ENCODE results near the gene SYCP2L.

GRCh38 chr6:10854922-10855632 lies 31.8 kb upstream of the SYCP2L start:
- TF ChIP-seq, protein P1, sequence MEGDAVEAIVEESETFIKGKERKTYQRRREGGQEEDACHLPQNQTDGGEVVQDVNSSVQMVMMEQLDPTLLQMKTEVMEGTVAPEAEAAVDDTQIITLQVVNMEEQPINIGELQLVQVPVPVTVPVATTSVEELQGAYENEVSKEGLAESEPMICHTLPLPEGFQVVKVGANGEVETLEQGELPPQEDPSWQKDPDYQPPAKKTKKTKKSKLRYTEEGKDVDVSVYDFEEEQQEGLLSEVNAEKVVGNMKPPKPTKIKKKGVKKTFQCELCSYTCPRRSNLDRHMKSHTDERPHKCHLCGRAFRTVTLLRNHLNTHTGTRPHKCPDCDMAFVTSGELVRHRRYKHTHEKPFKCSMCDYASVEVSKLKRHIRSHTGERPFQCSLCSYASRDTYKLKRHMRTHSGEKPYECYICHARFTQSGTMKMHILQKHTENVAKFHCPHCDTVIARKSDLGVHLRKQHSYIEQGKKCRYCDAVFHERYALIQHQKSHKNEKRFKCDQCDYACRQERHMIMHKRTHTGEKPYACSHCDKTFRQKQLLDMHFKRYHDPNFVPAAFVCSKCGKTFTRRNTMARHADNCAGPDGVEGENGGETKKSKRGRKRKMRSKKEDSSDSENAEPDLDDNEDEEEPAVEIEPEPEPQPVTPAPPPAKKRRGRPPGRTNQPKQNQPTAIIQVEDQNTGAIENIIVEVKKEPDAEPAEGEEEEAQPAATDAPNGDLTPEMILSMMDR (IDR thresholded peaks at IDR 0.05 in 2 of 3, conservative IDR thresholded peaks at IDR 0.05 in 1 of 3; ENCODE audit: borderline replicate concordance in 1 of 3, insufficient read depth in 1 of 3, low read depth in 2 of 3, low read length in 2 of 3), result no peak
- TF ChIP-seq POLR2AphosphoS5 (IDR thresholded peaks at IDR 0.05; ENCODE audit: low read depth, low read length), result no peak
- TF ChIP-seq POLR2A (IDR thresholded peaks at IDR 0.05; ENCODE audit: borderline replicate concordance, extremely low read depth, insufficient read depth, insufficient read length), result no peak
- no peak for TF ChIP-seq EZH2phosphoT487 (IDR thresholded peaks at IDR 0.05; ENCODE audit: borderline replicate concordance)
- TF ChIP-seq ATF3 (IDR thresholded peaks at IDR 0.05), result no peak
- TF ChIP-seq ELF1 (IDR thresholded peaks at IDR 0.05; ENCODE audit: borderline replicate concordance, low read depth), result no peak
- no peak for TF ChIP-seq SP1 (IDR thresholded peaks at IDR 0.05; ENCODE audit: low read depth)
- no peak for TF ChIP-seq EZH2 (IDR thresholded peaks at IDR 0.05)
- TF ChIP-seq FOSL1 (IDR thresholded peaks at IDR 0.05; ENCODE audit: low read depth), result no peak
- TF ChIP-seq, protein P2, sequence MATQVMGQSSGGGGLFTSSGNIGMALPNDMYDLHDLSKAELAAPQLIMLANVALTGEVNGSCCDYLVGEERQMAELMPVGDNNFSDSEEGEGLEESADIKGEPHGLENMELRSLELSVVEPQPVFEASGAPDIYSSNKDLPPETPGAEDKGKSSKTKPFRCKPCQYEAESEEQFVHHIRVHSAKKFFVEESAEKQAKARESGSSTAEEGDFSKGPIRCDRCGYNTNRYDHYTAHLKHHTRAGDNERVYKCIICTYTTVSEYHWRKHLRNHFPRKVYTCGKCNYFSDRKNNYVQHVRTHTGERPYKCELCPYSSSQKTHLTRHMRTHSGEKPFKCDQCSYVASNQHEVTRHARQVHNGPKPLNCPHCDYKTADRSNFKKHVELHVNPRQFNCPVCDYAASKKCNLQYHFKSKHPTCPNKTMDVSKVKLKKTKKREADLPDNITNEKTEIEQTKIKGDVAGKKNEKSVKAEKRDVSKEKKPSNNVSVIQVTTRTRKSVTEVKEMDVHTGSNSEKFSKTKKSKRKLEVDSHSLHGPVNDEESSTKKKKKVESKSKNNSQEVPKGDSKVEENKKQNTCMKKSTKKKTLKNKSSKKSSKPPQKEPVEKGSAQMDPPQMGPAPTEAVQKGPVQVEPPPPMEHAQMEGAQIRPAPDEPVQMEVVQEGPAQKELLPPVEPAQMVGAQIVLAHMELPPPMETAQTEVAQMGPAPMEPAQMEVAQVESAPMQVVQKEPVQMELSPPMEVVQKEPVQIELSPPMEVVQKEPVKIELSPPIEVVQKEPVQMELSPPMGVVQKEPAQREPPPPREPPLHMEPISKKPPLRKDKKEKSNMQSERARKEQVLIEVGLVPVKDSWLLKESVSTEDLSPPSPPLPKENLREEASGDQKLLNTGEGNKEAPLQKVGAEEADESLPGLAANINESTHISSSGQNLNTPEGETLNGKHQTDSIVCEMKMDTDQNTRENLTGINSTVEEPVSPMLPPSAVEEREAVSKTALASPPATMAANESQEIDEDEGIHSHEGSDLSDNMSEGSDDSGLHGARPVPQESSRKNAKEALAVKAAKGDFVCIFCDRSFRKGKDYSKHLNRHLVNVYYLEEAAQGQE (IDR thresholded peaks at IDR 0.05; ENCODE audit: low read depth), result no peak
- TF ChIP-seq MAX (IDR thresholded peaks at IDR 0.05), result no peak
- no peak for TF ChIP-seq ZFX (IDR thresholded peaks at IDR 0.05)
- no peak for TF ChIP-seq SRF (IDR thresholded peaks at IDR 0.05; ENCODE audit: low read depth)
